Common myeloid progenitor, CD34-positive (primary cell): ENCODE measurements around the gene AVPR2.
A peak's percentile ranks its signal among the peaks of the same experiment; 100 is the strongest.

ENCODE experiments used
- CTCF ChIA-PET: fragments of 350-600 bp; sonication (Branson Sonifier 250); formaldehyde crosslinking; loops from one replicate; lab custom pipeline; 2021; ENCODE audit warnings: antibody characterized with exemption; lab: Charles Lee
- POLR2A ChIA-PET: fragments of 350-600 bp; sonication (Branson Sonifier 250); formaldehyde crosslinking; loops from one replicate; lab custom pipeline; 2021; ENCODE audit warnings: antibody characterized with exemption; lab: Charles Lee
- DNase-seq, 3 donors: peaks; one replicate each; pipeline versions ENCODE4 v3.0.0 to v3.0.0-alpha.2; 2013
- H3K27ac ChIP-seq, 2 experiments: 1 replicate in 1 of 2; 2 replicates in 1 of 2; pipeline ENCODE4 v1.7.0; 2013; ENCODE audit warnings: inconsistent platforms in 2 of 2, low read length in 2 of 2, mild to moderate bottlenecking in 2 of 2, low read depth in 1 of 2, moderate library complexity in 1 of 2; ENCODE audit not compliant: severe bottlenecking in 2 of 2, insufficient read depth in 1 of 2, poor library complexity in 1 of 2
- H3K27me3 ChIP-seq, 5 experiments: replicated peaks in 2 of 5; 1 replicate in 3 of 5; 2 replicates in 2 of 5; pipeline versions ENCODE4 v1.6.1 to v1.7.0; 2013; ENCODE audit warnings: low read length in 4 of 5, mild to moderate bottlenecking in 2 of 5, moderate library complexity in 2 of 5, inconsistent platforms in 1 of 5; ENCODE audit not compliant: insufficient read depth in 5 of 5, control insufficient read depth in 4 of 5
- H3K36me3 ChIP-seq, 4 experiments: 1 replicate in 2 of 4; 2 replicates in 2 of 4; pipeline versions ENCODE4 v1.6.1 to v1.7.0; 2013; ENCODE audit warnings: low read length in 3 of 4, control low read depth in 1 of 4, mild to moderate bottlenecking in 1 of 4; ENCODE audit not compliant: control insufficient read depth in 4 of 4, insufficient read depth in 4 of 4
- H3K4me1 ChIP-seq, 4 experiments: 1 replicate in 3 of 4; 2 replicates in 1 of 4; pipeline versions ENCODE4 v1.6.1 to v1.7.1; 2013; ENCODE audit warnings: low read length in 3 of 4, mild to moderate bottlenecking in 3 of 4, control low read depth in 1 of 4, inconsistent platforms in 1 of 4, moderate library complexity in 1 of 4; ENCODE audit not compliant: control insufficient read depth in 4 of 4, insufficient read depth in 4 of 4; ENCODE audit errors: control extremely low read depth in 1 of 4
- H3K4me3 ChIP-seq, 7 experiments: 1 replicate in 4 of 7; 2 replicates in 3 of 7; pipeline versions ENCODE4 v1.5.1 to v1.7.0; 2013; ENCODE audit warnings: mild to moderate bottlenecking in 7 of 7, low read length in 6 of 7, moderate library complexity in 6 of 7, inconsistent platforms in 2 of 7, low read depth in 2 of 7, control low read depth in 1 of 7; ENCODE audit not compliant: insufficient read depth in 4 of 7, control insufficient read depth in 1 of 7; ENCODE audit errors: extremely low read depth in 1 of 7
- H3K9me3 ChIP-seq, 5 experiments: 1 replicate in 4 of 5; 2 replicates in 1 of 5; pipeline versions ENCODE4 v1.6.1 to v1.7.1; 2013; ENCODE audit warnings: low read length in 4 of 5, mild to moderate bottlenecking in 2 of 5, inconsistent platforms in 1 of 5, low read depth in 1 of 5, moderate library complexity in 1 of 5; ENCODE audit not compliant: control insufficient read depth in 4 of 5, insufficient read depth in 2 of 5; ENCODE audit errors: control extremely low read depth in 1 of 5
- WGBS: methylation state at CpG from one replicate; pipeline ENCODE4 v1.1.5; 2013; ENCODE audit not compliant: insufficient coverage; 5-methylcytosine and 5-hydroxymethylcytosine counted together

Gene AVPR2

DNA sequence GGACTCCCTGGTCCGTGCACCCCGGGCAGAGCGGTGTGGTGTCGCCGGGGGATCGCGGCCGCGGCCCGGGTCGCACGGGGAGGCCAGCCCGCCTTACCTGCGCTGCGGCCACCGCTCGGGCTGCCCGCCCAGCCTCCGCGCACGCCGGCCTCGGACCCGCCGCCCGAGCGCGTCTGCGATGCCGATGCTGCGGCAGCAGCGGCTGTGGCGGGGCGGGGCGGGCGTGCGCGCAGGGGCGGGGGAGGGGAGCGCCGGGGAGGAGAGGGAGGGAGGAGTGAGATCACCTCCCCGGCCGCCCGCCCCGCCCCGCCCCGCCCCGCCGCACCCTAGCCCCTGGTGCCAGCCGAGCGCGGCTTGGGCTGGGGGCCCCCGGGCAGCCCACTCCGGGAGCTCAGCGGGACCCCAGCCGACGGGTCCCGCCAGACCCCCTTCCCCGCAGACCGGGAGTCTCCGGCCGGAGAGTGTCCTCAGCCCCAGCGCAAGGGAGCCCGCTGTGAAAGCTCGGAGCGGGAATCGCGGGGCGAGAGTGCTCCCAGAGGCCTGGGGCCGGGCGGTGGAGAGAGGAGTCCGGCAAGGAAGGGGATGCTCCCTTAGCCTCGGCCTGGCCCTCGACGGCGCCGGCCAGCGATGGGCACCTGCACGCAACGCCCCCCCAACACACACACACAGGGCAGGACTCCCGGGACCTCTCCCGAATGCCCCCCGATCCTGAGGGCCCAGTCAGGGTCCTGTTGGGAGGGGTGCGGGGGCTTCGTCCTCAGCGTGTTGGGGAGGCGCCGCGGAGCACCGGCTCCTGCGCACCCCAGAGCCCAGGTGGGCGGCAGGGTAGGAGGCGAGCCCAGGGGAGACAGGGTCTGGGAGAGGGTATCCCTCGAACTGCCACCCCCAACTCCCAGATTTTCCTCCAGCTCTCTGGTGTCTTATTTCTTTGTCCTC is 18.2 kb upstream of the AVPR2 start, which contains the start of gene L1CAM:
TSS of gene L1CAM (minus strand) at position 206 of the 936 bp plus-strand sequence. CDS start 10,337 bp downstream, outside the sequence.
- 26% methylated on average over 40 of the region's 94 CpGs for WGBS
- peaks cover 0 to 8% (median 4%) of the 10 kb centered on the region in 4 experiments for H3K4me1 ChIP-seq
- peaks cover 0 to 93% (median 20%) of the 10 kb centered on the region in 5 experiments for H3K27me3 ChIP-seq
- no peak within 1 kb of the TSS for H3K27ac ChIP-seq
- ChIA-PET CTCF (no interaction called here), POLR2A (interaction anchor here (0.5 kb wide), 1 partner anchor 213 kb away, joined by 3 read pairs; no protein-coding TSS in a partner anchor)
- peaks cover 0 to 2% (median 0%) of the 10 kb centered on the region in 5 experiments for H3K9me3 ChIP-seq
- H3K4me3 ChIP-seq = peak within 1 kb of the TSS in 1 of 7 experiments; percentile 5
- DNase-seq = no peak
- H3K36me3 ChIP-seq = no peaks in the 10 kb centered on the region

DNA sequence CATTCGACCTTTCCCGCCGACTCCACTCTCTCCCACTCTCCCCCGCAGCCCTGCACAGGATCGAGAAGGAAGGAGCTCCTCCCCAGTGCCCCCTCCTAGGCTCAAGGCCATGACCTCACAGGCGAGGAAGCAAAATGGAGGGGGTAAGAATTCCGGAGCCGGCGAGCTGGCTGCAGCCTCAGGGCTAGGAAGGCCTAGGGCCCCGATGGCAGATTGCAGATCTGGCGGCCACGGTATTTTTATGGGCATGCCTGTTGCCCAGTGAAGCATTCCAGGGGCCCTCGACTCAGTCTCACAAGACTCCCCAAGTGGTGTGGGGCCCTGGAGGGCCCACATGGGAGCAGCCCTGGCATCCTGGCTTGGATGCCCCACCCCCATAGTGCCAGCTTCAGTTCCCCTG is 17.6 kb upstream of the AVPR2 start:
- CTCF ChIA-PET = interaction anchor here (0.8 kb wide), 1 partner anchor 9 kb away, joined by 4 read pairs; no protein-coding TSS in a partner anchor
- no peak overlapping the region for H3K27ac ChIP-seq
- peaks cover 0 to 2% (median 0%) of the 10 kb centered on the region in 5 experiments for H3K9me3 ChIP-seq
- H3K36me3 ChIP-seq = no peaks in the 10 kb centered on the region
- H3K4me1 ChIP-seq = peaks cover 0 to 8% (median 4%) of the 10 kb centered on the region in 4 experiments
- POLR2A ChIA-PET = no interaction called here
- H3K4me3 ChIP-seq = no peak overlapping the region
- H3K27me3 ChIP-seq = peaks cover 0 to 86% (median 20%) of the 10 kb centered on the region in 5 experiments
- WGBS = 55% methylated on average over 12 of the region's 13 CpGs
- DNase-seq = no peak

DNA sequence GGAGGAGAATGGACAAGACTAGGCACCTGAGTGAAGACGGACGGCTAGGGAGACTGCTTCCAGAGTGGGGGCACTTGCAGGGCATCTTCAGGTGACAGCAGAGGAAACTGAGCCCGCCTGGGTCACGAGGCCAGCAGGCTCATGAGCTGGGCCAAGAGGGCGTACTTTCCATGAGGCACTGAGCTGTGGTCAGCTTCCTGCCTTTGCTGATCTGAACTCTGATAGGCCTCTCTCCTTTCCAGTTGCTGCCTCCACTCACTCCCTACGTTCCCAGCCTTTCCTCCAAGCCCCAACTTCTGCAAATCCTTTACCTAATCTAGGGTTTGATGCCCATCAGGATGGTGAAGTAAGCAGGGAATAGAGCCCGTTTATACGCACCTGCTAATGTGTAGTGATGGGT is 17.1 kb upstream of the AVPR2 start:
- POLR2A ChIA-PET = no interaction called here

DNA sequence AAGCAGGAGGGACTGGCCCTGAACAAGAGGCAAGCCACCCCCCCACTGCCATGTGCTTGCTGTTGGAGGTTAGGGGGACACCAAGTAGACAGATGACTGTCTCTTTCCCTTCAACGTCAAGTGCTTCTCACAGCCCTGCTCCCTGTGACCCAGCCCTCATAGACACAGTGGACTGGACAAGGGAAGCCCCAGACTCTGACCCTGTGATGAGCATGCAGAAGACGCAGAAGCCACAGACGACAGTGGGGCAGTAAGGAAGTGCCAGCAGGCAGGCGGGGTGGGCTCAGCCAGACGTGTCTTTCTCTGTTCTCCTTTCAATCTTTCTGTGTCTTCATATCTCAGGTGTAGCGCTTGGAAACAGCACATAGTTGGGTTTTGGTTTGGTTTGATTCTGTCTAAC is 16.1 kb upstream of the AVPR2 start:
- Histone ChIP-seq H3K4me3 (no peak overlapping the region), H3K27me3 (peaks cover 2 to 80% (median 20%) of the 10 kb centered on the region in 5 experiments), H3K27ac (no peak overlapping the region), H3K36me3 (no peaks in the 10 kb centered on the region), H3K4me1 (peaks cover 0 to 5% (median 2%) of the 10 kb centered on the region in 4 experiments), H3K9me3 (peaks cover 0 to 2% (median 0%) of the 10 kb centered on the region in 5 experiments)
- CTCF ChIA-PET = no interaction called here
- no peak for DNase-seq
- POLR2A ChIA-PET = no interaction called here
- WGBS = 100% methylated on average over 1 of the region's 6 CpGs

More for the DNA sequence above, 17.1 kb upstream of the AVPR2 start:
- Histone ChIP-seq H3K27me3 (peaks cover 2 to 83% (median 20%) of the 10 kb centered on the region in 5 experiments), H3K27ac (no peak overlapping the region), H3K9me3 (peaks cover 0 to 2% (median 0%) of the 10 kb centered on the region in 5 experiments), H3K4me1 (peaks cover 0 to 8% (median 4%) of the 10 kb centered on the region in 4 experiments), H3K36me3 (no peaks in the 10 kb centered on the region), H3K4me3 (no peak overlapping the region)
- CTCF ChIA-PET = interaction anchor here (0.8 kb wide), 1 partner anchor 9 kb away, joined by 4 read pairs; no protein-coding TSS in a partner anchor
- DNase-seq = no peak
- 76% methylated on average over 5 of the region's 8 CpGs for WGBS

DNA sequence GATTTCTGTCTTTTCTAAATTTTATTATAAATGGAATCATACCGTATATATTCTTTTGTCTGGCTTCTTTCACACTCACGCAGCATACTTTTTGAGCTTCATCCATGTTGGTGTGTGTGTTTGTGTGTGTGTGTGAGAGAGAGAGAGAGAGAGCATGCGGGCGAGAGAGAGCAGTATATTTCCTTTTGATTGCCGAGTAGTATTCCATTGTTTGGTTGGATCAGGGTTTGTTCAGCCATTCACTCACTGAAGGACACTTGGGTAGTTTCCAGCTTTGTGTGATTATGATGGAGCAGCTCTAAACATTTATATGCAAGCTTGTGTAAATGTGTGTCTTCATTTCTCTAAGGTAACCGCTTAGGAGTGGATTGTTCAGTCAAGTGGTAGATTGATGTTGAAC is 15.3 kb upstream of the AVPR2 start:
- ChIA-PET POLR2A (no interaction called here), CTCF (no interaction called here)
- H3K4me1 ChIP-seq = peaks cover 0 to 5% (median 2%) of the 10 kb centered on the region in 4 experiments
- no peak overlapping the region for H3K4me3 ChIP-seq
- no peak overlapping the region for H3K27ac ChIP-seq
- H3K27me3 ChIP-seq = peaks cover 2 to 73% (median 20%) of the 10 kb centered on the region in 5 experiments
- H3K36me3 ChIP-seq = no peaks in the 10 kb centered on the region
- H3K9me3 ChIP-seq = peaks cover 0 to 2% (median 0%) of the 10 kb centered on the region in 5 experiments
- DNase-seq = no peak
- 94% methylated on average over 3 of the region's 6 CpGs for WGBS

DNA sequence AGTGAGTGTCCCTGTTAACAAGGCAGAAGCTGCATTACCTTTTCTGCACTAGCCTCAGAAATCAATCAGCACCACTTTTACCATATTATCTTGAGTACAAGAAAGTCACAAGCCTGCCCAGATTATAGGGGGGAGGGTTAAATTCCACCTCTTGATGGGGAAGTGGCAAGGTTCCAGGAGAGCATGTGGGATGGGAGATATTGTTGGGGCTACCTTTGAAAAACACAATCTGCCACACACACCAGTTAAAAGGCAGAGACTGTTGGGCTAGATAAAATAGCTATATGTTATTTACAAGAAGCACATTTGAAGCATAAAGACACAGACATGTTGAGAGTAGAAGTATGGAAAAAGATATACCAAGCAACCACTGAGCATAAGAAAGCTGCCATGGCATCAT is 6.6 kb upstream of the AVPR2 start:
- Histone ChIP-seq H3K9me3 (peaks cover 0 to 1% (median 0%) of the 10 kb centered on the region in 5 experiments), H3K36me3 (no peaks in the 10 kb centered on the region), H3K27ac (no peak overlapping the region), H3K27me3 (peaks cover 0 to 4% (median 0%) of the 10 kb centered on the region in 5 experiments), H3K4me3 (no peak overlapping the region), H3K4me1 (peaks cover 5 to 30% (median 24%) of the 10 kb centered on the region in 4 experiments)
- ChIA-PET POLR2A (no interaction called here), CTCF (no interaction called here)
- DNase-seq = peak; percentile 68 to 87 (median 84)
